Calu3 (cell line): Measurements from ENCODE around the gene TMEM238L. TPM values are rescaled to one million over a fixed set of nuclear protein-coding genes. Genes with fewer than 3 reads are reported as not detected.

Experiments used
- BruUV-seq: library from RNA; stranded (reverse); fragments of 400-500 nt; replicated peaks from 2 replicates; lab custom pipeline; 2021; lab: Mats Ljungman, UMichigan
- CTCF ChIA-PET: fragments of 300-600 bp; sonication (Branson Sonifier 250); formaldehyde crosslinking; loops from one replicate; lab custom pipeline; 2022; ENCODE audit warnings: antibody characterized with exemption; lab: Charles Lee
- DNase-seq: peaks from one replicate; pipeline ENCODE4 v3.0.0; 2022
- H3K27ac Mint-ChIP-seq: one replicate; pipeline ENCODE4 v1.8.0; 2022; ENCODE audit warnings: mixed read lengths; ENCODE audit not compliant: unreplicated experiment
- H3K27me3 Mint-ChIP-seq: one replicate; pipeline ENCODE4 v1.8.0; 2022; ENCODE audit warnings: mixed read lengths; ENCODE audit not compliant: unreplicated experiment
- H3K36me3 Mint-ChIP-seq: one replicate; pipeline ENCODE4 v1.8.0; 2022; ENCODE audit warnings: mild to moderate bottlenecking, moderate library complexity, mixed read lengths; ENCODE audit not compliant: insufficient read depth, unreplicated experiment
- H3K4me1 Mint-ChIP-seq: one replicate; pipeline ENCODE4 v1.8.0; 2022; ENCODE audit warnings: mild to moderate bottlenecking, low read depth, mixed read lengths; ENCODE audit not compliant: unreplicated experiment
- H3K4me3 Mint-ChIP-seq: one replicate; pipeline ENCODE4 v1.8.0; 2022; ENCODE audit warnings: mild to moderate bottlenecking, low read depth, moderate library complexity, mixed read lengths; ENCODE audit not compliant: unreplicated experiment
- H3K9me3 Mint-ChIP-seq: one replicate; pipeline ENCODE4 v1.8.0; 2022; ENCODE audit warnings: low read depth, mixed read lengths; ENCODE audit not compliant: unreplicated experiment
- CTCF ChIP-seq: fragments of 200-600 bp; IDR thresholded peaks from one replicate; pipeline ENCODE4 v1.8.0; 2022; ENCODE audit warnings: antibody characterized with exemption; ENCODE audit not compliant: unreplicated experiment
- intact Hi-C: fragments of 100-400 bp; cut with micrococcal nuclease; formaldehyde crosslinking; loops from one replicate; pipeline ENCODE4 v1.10.0; 2022; ENCODE audit not compliant: unreplicated experiment
- total RNA-seq: library from RNA; stranded (reverse); gene quantifications from 2 replicates; pipeline ENCODE4 v1.2.3, GENCODE V29; 2022

The TMEM238L gene
- total RNA-seq, 1 experiment from 2014 or later, result not detected

GRCh38 chr17:10756619-10757018 is 47.3 kb downstream of the TMEM238L start:
- no peak overlapping the region for H3K27ac Mint-ChIP-seq
- H3K4me3 Mint-ChIP-seq, result no peak overlapping the region
- TF ChIP-seq CTCF, result no peak
- intact Hi-C loops, result no loop called here
- BruUV-seq, result no TSS peak
- H3K4me1 Mint-ChIP-seq, result no peaks in the 10 kb centered on the region
- peaks cover 39% of the 10 kb centered on the region for H3K27me3 Mint-ChIP-seq
- CTCF ChIA-PET, result no interaction called here
- H3K36me3 Mint-ChIP-seq, result no peaks in the 10 kb centered on the region
- DNase-seq, result no peak
- no peaks in the 10 kb centered on the region for H3K9me3 Mint-ChIP-seq

- Mint-ChIP-seq H3K27me3 (peaks cover 39% of the 10 kb centered on the region), H3K4me3 (no peak overlapping the region), H3K9me3 (no peaks in the 10 kb centered on the region), H3K36me3 (no peaks in the 10 kb centered on the region), H3K27ac (no peak overlapping the region), H3K4me1 (no peaks in the 10 kb centered on the region)
- no TSS peak for BruUV-seq
- DNase-seq, result no peak
- no peak for TF ChIP-seq CTCF
- CTCF ChIA-PET, result interaction anchor here (0.7 kb wide), 1 partner anchor 34 kb away, joined by 6 read pairs; no protein-coding TSS in a partner anchor
- intact Hi-C loops, result no loop called here
These were observed 47.7 kb downstream of the TMEM238L start for GRCh38 chr17:10756185-10756584.

- intact Hi-C loops, result no loop called here
- Mint-ChIP-seq H3K4me3 (no peak overlapping the region), H3K27me3 (peaks cover 39% of the 10 kb centered on the region), H3K4me1 (no peaks in the 10 kb centered on the region), H3K27ac (no peak overlapping the region), H3K36me3 (no peaks in the 10 kb centered on the region), H3K9me3 (no peaks in the 10 kb centered on the region)
- no peak for TF ChIP-seq CTCF
- CTCF ChIA-PET, result interaction anchor here (0.7 kb wide), 1 partner anchor 35 kb away, joined by 6 read pairs; no protein-coding TSS in a partner anchor
- BruUV-seq, result no TSS peak
- no peak for DNase-seq
These were observed 48.2 kb downstream of the TMEM238L start for GRCh38 chr17:10755592-10756127.

- intact Hi-C loops, result loop anchor here (5.0 kb wide), 1 partner anchor 92 kb away; no protein-coding TSS in a partner anchor
- TF ChIP-seq CTCF, result no peak
- H3K27ac Mint-ChIP-seq, result no peak overlapping the region
- no peaks in the 10 kb centered on the region for H3K9me3 Mint-ChIP-seq
- H3K36me3 Mint-ChIP-seq, result no peaks in the 10 kb centered on the region
- H3K4me3 Mint-ChIP-seq, result no peak overlapping the region
- peaks cover 39% of the 10 kb centered on the region for H3K27me3 Mint-ChIP-seq
- no TSS peak for BruUV-seq
- DNase-seq, result no peak
- H3K4me1 Mint-ChIP-seq, result no peaks in the 10 kb centered on the region
- CTCF ChIA-PET, result no interaction called here
These were observed 48.9 kb downstream of the TMEM238L start for GRCh38 chr17:10754861-10755591.
